CD8-positive, alpha-beta memory T cell (primary cell): ENCODE measurements around the gene TMEM63C. TPM values are rescaled to one million over a fixed set of nuclear protein-coding genes. Genes with fewer than 3 reads are reported as not detected.
"Not testable (repeated sequence)": the region's sequence is repeated elsewhere in the genome, so short reads cannot be mapped to it uniquely, and the experiment has no call there.

Experiments used
- CTCF ChIA-PET: fragments of 350-600 bp; sonication (Branson Sonifier 250); formaldehyde crosslinking; loops from one replicate; lab custom pipeline; 2021; ENCODE audit warnings: antibody characterized with exemption; lab: Charles Lee
- POLR2A ChIA-PET: fragments of 350-600 bp; sonication (Branson Sonifier 250); formaldehyde crosslinking; loops from one replicate; lab custom pipeline; 2021; ENCODE audit warnings: antibody characterized with exemption; lab: Charles Lee
- DNase-seq, 5 donors: peaks; one replicate each; pipeline versions ENCODE4 v3.0.0 to v3.0.0-alpha.2; 2020 to 2022; ENCODE audit warnings: mixed read lengths in 1 of 5
- H3K27ac ChIP-seq: one replicate; pipeline ENCODE4 v1.7.0; 2013; ENCODE audit warnings: low read depth, mild to moderate bottlenecking, low read length, moderate library complexity
- H3K27me3 ChIP-seq: 2 replicates; pipeline ENCODE4 v1.7.0; 2013; ENCODE audit warnings: low read length, mild to moderate bottlenecking; ENCODE audit not compliant: insufficient read depth, poor library complexity, severe bottlenecking
- H3K36me3 ChIP-seq: 2 replicates; pipeline ENCODE4 v1.7.0; 2013; ENCODE audit warnings: mild to moderate bottlenecking, low read length, moderate library complexity; ENCODE audit not compliant: insufficient read depth
- H3K4me1 ChIP-seq: 2 replicates; pipeline ENCODE4 v1.7.0; 2013; ENCODE audit warnings: mild to moderate bottlenecking, low read length, moderate library complexity; ENCODE audit not compliant: insufficient read depth
- H3K4me3 ChIP-seq: 2 replicates; pipeline ENCODE4 v1.7.0; 2013; ENCODE audit warnings: mild to moderate bottlenecking, low read length
- H3K9me3 ChIP-seq: 2 replicates; pipeline ENCODE4 v1.7.0; 2013; ENCODE audit warnings: mild to moderate bottlenecking, low read length
- H3K27ac Mint-ChIP-seq, 8 donors: one replicate each; pipeline ENCODE4 v1.8.0; 2020 to 2021; ENCODE audit warnings: mixed read lengths in 8 of 8, mild to moderate bottlenecking in 6 of 8, inconsistent platforms in 3 of 8, moderate library complexity in 3 of 8
- H3K27me3 Mint-ChIP-seq, 2 donors: one replicate each; pipeline ENCODE4 v1.8.0; 2020 to 2021; ENCODE audit warnings: mixed read lengths in 2 of 2, mild to moderate bottlenecking in 1 of 2, moderate library complexity in 1 of 2
- H3K36me3 Mint-ChIP-seq, 3 donors: one replicate each; pipeline ENCODE4 v1.8.0; 2020 to 2021; ENCODE audit warnings: mixed read lengths in 3 of 3, inconsistent platforms in 1 of 3, mild to moderate bottlenecking in 1 of 3
- H3K4me1 Mint-ChIP-seq, 3 donors: one replicate each; pipeline ENCODE4 v1.8.0; 2020 to 2021; ENCODE audit warnings: mixed read lengths in 3 of 3, inconsistent platforms in 1 of 3, mild to moderate bottlenecking in 1 of 3
- H3K4me3 Mint-ChIP-seq, 7 donors: one replicate each; pipeline ENCODE4 v1.8.0; 2020 to 2021; ENCODE audit warnings: mixed read lengths in 7 of 7, mild to moderate bottlenecking in 6 of 7, moderate library complexity in 4 of 7, inconsistent platforms in 2 of 7
- H3K9me3 Mint-ChIP-seq, 5 donors: one replicate each; pipeline ENCODE4 v1.8.0; 2020 to 2022; ENCODE audit warnings: mixed read lengths in 5 of 5, mild to moderate bottlenecking in 3 of 5, moderate library complexity in 2 of 5, inconsistent platforms in 1 of 5
- polyA plus RNA-seq: library from polyadenylated mRNA; unstranded; fragments of 300-500 nt; fragmentation: Illumina TruSeq; gene quantifications from one replicate; pipeline ENCODE4 v1.2.3, GENCODE V29; 2021
- total RNA-seq, 2 experiments: library from RNA; stranded (reverse); gene quantifications; one replicate each; pipeline ENCODE4 v1.2.3, GENCODE V29; 2021

Gene TMEM63C
- total and polyA plus RNA-seq, 3 experiments from 2014 or later: 0.28 to 0.68 (median 0.64) TPM

DNA sequence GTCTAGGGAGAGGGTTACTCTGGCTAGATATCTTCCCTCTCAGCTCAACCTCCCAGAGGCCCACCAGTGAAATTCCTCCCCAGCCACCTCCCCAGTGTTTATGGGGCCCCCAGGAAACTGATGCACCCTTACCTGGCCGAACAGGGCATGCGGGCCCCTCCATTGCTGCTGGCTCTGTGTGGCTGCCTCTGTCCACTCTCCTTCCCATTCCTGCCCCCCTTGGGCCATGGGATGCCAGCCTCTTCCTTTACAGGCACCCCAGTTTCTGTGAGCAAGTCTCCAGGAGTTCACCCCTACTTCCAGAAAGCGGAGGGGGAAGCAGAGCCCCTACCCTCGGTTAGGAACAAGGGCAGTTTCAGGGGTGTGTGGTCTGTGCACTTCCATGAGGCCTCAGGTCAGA, 20.6 kb upstream of the TMEM63C start:
- no peaks in the 10 kb centered on the region for H3K9me3 ChIP-seq
- ChIA-PET CTCF (no interaction called here), POLR2A (no interaction called here)
- peaks cover 0 to 2% (median 0%) of the 10 kb centered on the region in 5 donors for H3K9me3 Mint-ChIP-seq
- no peak overlapping the region for H3K27ac ChIP-seq
- no peaks in the 10 kb centered on the region for H3K36me3 ChIP-seq
- H3K36me3 Mint-ChIP-seq: no peaks in the 10 kb centered on the region
- H3K27ac Mint-ChIP-seq: peak overlapping the region in 1 of 8 donors; percentile 67
- no peaks in the 10 kb centered on the region for H3K4me1 Mint-ChIP-seq
- peaks cover 5 to 44% of the 10 kb centered on the region in 2 donors for H3K27me3 Mint-ChIP-seq
- no peak overlapping the region for H3K4me3 Mint-ChIP-seq
- DNase-seq: no peak
- no peak overlapping the region for H3K4me3 ChIP-seq
- H3K4me1 ChIP-seq: no peaks in the 10 kb centered on the region
- H3K27me3 ChIP-seq: peaks cover 4% of the 10 kb centered on the region

DNA sequence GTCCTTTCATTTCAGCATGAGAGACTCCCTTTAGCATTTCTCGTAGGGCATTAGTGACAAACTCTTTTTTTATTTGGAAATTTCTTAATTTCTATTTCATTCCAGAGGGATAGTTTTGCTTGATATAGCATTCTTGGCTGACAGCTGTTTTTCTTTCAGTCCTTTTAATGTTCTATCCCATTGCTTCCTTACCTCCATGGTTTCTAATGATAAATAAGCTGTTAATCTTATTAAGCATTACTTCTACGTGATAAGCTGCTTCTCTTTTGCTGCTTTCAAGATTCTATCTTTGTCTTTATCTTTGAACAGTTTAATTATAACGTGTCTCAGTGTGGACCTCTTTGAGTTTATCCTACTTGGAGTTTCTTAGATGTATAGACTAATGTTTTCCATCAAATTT, 11.6 kb upstream of the TMEM63C start:
- Mint-ChIP-seq H3K9me3 (peaks cover 18 to 27% (median 24%) of the 10 kb centered on the region in 5 donors), H3K27me3 (peaks cover 13 to 32% of the 10 kb centered on the region in 2 donors), H3K36me3 (no peaks in the 10 kb centered on the region), H3K27ac (no peak overlapping the region), H3K4me1 (no peaks in the 10 kb centered on the region), H3K4me3 (no peak overlapping the region)
- H3K9me3 ChIP-seq: no peaks in the 10 kb centered on the region
- no peak overlapping the region for H3K4me3 ChIP-seq
- DNase-seq: no peak
- no peak overlapping the region for H3K27ac ChIP-seq
- no peaks in the 10 kb centered on the region for H3K27me3 ChIP-seq
- CTCF ChIA-PET: no interaction called here
- H3K4me1 ChIP-seq: no peaks in the 10 kb centered on the region
- H3K36me3 ChIP-seq: no peaks in the 10 kb centered on the region
- POLR2A ChIA-PET: no interaction called here

- Mint-ChIP-seq H3K4me3 (no peak overlapping the region), H3K27me3 (peaks cover 13 to 30% of the 10 kb centered on the region in 2 donors), H3K36me3 (no peaks in the 10 kb centered on the region), H3K27ac (no peak overlapping the region), H3K9me3 (peaks cover 16 to 27% (median 24%) of the 10 kb centered on the region in 5 donors), H3K4me1 (no peaks in the 10 kb centered on the region)
- Histone ChIP-seq H3K9me3 (no peaks in the 10 kb centered on the region), H3K4me1 (no peaks in the 10 kb centered on the region), H3K36me3 (no peaks in the 10 kb centered on the region), H3K27me3 (no peaks in the 10 kb centered on the region), H3K4me3 (no peak overlapping the region), H3K27ac (no peak overlapping the region)
- ChIA-PET POLR2A (interaction anchor here (0.7 kb wide), 1 partner anchor 149 kb away, joined by 3 read pairs; no protein-coding TSS in a partner anchor), CTCF (interaction anchor here (1.0 kb wide), 1 partner anchor 143 kb away, joined by 3 read pairs; no protein-coding TSS in a partner anchor)
- DNase-seq: no peak
Measured at GRCh38 chr14:77172916-77173315, 8.7 kb upstream of the TMEM63C start.

- peaks cover 16 to 29% of the 10 kb centered on the region in 2 donors for H3K27me3 Mint-ChIP-seq
- H3K27me3 ChIP-seq, DNase-seq, H3K4me3 ChIP-seq, H3K36me3 Mint-ChIP-seq, POLR2A ChIA-PET, H3K27ac Mint-ChIP-seq, H3K36me3 ChIP-seq, H3K9me3 ChIP-seq, H3K27ac ChIP-seq, H3K4me3 Mint-ChIP-seq, H3K4me1 Mint-ChIP-seq, H3K4me1 ChIP-seq: not testable (repeated sequence)
- H3K9me3 Mint-ChIP-seq: peaks cover 12 to 21% (median 19%) of the 10 kb centered on the region in 5 donors
- CTCF ChIA-PET: interaction anchor here (1.0 kb wide), 1 partner anchor 142 kb away, joined by 3 read pairs; no protein-coding TSS in a partner anchor
Measured at GRCh38 chr14:77173911-77174617, 7.5 kb upstream of the TMEM63C start.

DNA sequence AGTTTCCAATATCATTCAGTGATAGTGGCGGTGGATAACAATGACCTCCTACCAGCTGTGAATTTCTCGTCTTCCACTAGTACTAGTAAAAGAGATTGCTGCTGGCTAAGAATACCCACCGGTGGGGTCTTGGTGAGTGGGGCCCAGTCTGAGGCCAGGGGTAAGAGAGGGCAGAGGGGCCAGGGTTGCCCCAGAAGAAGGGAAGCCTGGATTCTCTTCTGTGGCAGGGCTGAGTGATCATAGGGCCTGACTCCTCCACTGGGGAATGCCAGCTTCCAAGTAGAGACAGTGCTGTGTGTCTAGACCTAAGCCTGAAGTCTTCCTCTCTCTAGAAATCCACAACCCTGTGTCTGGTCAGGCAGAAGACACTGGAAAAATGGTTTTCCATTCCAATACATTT, 5.8 kb upstream of the TMEM63C start:
- Mint-ChIP-seq H3K27ac (no peak overlapping the region), H3K27me3 (peaks cover 20 to 41% of the 10 kb centered on the region in 2 donors), H3K9me3 (peaks cover 3 to 11% (median 6%) of the 10 kb centered on the region in 5 donors), H3K4me3 (no peak overlapping the region), H3K4me1 (peaks cover 0 to 1% (median 0%) of the 10 kb centered on the region in 3 donors), H3K36me3 (no peaks in the 10 kb centered on the region)
- DNase-seq: no peak
- ChIA-PET CTCF (no interaction called here), POLR2A (no interaction called here)
- Histone ChIP-seq H3K4me3 (no peak overlapping the region), H3K4me1 (no peaks in the 10 kb centered on the region), H3K36me3 (no peaks in the 10 kb centered on the region), H3K27me3 (no peaks in the 10 kb centered on the region), H3K9me3 (no peaks in the 10 kb centered on the region), H3K27ac (no peak overlapping the region)

DNA sequence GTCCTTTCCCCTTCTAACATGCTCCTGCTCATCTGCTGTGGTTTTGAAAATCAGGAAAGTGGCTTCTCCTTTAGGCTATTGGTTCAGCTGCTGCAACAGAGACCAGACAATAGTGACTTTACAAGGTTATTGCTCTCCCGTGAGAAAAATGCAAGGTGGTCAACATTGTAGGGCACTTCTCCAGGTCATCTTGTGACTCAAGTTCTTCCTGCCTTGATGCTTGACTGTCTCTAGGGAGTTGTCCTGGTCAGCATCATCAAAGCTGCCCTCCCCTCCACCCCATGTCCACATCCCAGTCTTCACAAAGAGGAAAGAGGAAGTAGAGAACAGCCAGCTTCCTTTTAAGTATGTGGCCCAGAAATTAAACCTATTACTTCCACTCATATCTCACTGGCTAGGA, 3.9 kb upstream of the TMEM63C start:
- no peak for DNase-seq
- Mint-ChIP-seq H3K27me3 (peaks cover 17 to 48% of the 10 kb centered on the region in 2 donors), H3K27ac (no peak overlapping the region), H3K9me3 (no peaks in the 10 kb centered on the region), H3K4me1 (peaks cover 7 to 18% (median 11%) of the 10 kb centered on the region in 3 donors), H3K36me3 (no peaks in the 10 kb centered on the region), H3K4me3 (no peak overlapping the region)
- Histone ChIP-seq H3K27ac (no peak overlapping the region), H3K27me3 (peaks cover 3% of the 10 kb centered on the region), H3K4me1 (peaks cover 7% of the 10 kb centered on the region), H3K4me3 (no peak overlapping the region), H3K36me3 (no peaks in the 10 kb centered on the region), H3K9me3 (no peaks in the 10 kb centered on the region)
- CTCF ChIA-PET: no interaction called here
- POLR2A ChIA-PET: no interaction called here

- no peak overlapping the region for H3K27ac ChIP-seq
- no peak overlapping the region for H3K4me3 ChIP-seq
- no peaks in the 10 kb centered on the region for H3K9me3 ChIP-seq
- H3K36me3 ChIP-seq: no peaks in the 10 kb centered on the region
- Mint-ChIP-seq H3K27ac (no peak overlapping the region), H3K27me3 (peaks cover 25 to 48% of the 10 kb centered on the region in 2 donors), H3K4me3 (no peak overlapping the region), H3K4me1 (peaks cover 9 to 24% (median 14%) of the 10 kb centered on the region in 3 donors), H3K36me3 (no peaks in the 10 kb centered on the region), H3K9me3 (no peaks in the 10 kb centered on the region)
- DNase-seq: no peak
- ChIA-PET CTCF (no interaction called here), POLR2A (no interaction called here)
- peaks cover 3% of the 10 kb centered on the region for H3K27me3 ChIP-seq
- peaks cover 7% of the 10 kb centered on the region for H3K4me1 ChIP-seq
Measured at GRCh38 chr14:77178656-77179055, 2.9 kb upstream of the TMEM63C start.

DNA sequence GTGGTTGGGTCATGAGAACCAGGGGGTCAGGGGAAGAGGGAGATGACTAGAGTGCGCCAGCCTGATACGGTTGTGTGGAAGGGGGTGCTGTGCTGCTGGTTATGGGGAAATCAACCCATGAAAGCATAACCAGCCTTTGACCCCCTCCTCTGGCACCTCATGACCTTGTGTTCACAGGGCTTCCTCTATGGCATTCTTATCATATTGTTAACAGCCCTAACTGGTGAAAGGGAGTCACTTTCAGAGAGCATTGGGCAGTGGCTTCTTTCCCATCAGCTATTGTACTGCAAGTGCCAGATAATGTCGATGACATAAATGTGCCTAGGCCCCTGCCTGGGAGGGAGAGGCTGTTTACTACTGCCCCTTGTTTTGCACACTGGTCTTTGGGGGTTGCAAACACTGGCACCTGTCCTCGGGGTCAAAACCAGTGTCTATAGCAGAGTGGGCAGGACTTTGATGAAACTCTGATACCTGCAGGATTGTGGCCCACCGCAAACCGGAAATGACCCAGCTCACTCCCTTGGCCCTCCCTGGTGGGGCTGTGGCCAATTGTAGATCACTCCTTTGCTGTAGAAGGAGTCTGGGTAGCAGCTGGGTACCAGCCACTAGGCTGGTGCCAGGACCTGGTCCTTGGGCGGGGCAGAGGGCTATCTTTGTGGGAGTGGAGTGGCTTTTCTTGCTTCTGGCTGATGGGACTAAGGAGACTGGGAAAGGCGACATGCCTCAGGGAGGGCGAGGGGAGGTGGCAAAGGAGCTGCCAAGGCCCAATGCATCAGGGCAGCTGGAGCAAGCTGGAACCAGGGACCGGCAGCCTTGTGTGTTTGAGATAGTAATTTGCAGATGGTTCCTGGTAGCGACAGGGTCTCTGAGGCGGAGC, 634 bp upstream of the TMEM63C start:
- peak overlapping the region in 5 of 8 donors; percentile 47 to 78 (median 57) for H3K27ac Mint-ChIP-seq
- Histone ChIP-seq H3K27me3 (peaks cover 3% of the 10 kb centered on the region), H3K27ac (no peak overlapping the region), H3K9me3 (no peaks in the 10 kb centered on the region), H3K36me3 (no peaks in the 10 kb centered on the region), H3K4me3 (peak overlapping the region; percentile 58), H3K4me1 (peaks cover 7% of the 10 kb centered on the region)
- no peak for DNase-seq
- H3K4me3 Mint-ChIP-seq: peak overlapping the region; percentile 58 to 86 (median 78)
- ChIA-PET CTCF (interaction anchor here (1.5 kb wide), 1 partner anchor 27 kb away, joined by 3 read pairs; no protein-coding TSS in a partner anchor), POLR2A (no interaction called here)
- peaks cover 14 to 28% (median 25%) of the 10 kb centered on the region in 3 donors for H3K4me1 Mint-ChIP-seq
- H3K9me3 Mint-ChIP-seq: no peaks in the 10 kb centered on the region
- peaks cover 26 to 50% of the 10 kb centered on the region in 2 donors for H3K27me3 Mint-ChIP-seq
- H3K36me3 Mint-ChIP-seq: no peaks in the 10 kb centered on the region
